Neural cell (in vitro differentiated cells): Measurements from ENCODE around the gene CUX1. TPM values are rescaled to one million over a fixed set of nuclear protein-coding genes. Genes with fewer than 3 reads are reported as not detected.

Experiments used
- H2AFZ ChIP-seq: fragments of 200-600, 300-800 bp; sonication (generic), shearing (Covaris generic); 2 replicates; pipeline ENCODE4 v1.6.0; 2014; ENCODE audit warnings: low read depth, mild to moderate bottlenecking, antibody characterized with exemption, low read length, moderate library complexity
- H3F3A ChIP-seq: fragments of 200-600 bp; shearing (Covaris generic); 2 replicates; pipeline ENCODE4 v1.6.1; 2016; ENCODE audit warnings: mild to moderate bottlenecking, moderate library complexity, mixed read lengths, antibody characterized with exemption, low read length; ENCODE audit not compliant: insufficient read depth, poor library complexity, severe bottlenecking
- H3K27ac ChIP-seq: fragments of 200-600, 300-800 bp; sonication (generic), shearing (Covaris generic); 2 replicates; pipeline ENCODE4 v1.5.1; 2014; ENCODE audit warnings: mild to moderate bottlenecking, low read length, moderate library complexity
- H3K27me3 ChIP-seq: fragments of 300-800, 200-600 bp; sonication (generic), shearing (Covaris generic); 2 replicates; pipeline ENCODE4 v1.6.0; 2014; ENCODE audit warnings: mild to moderate bottlenecking, low read depth, low read length, moderate library complexity; ENCODE audit not compliant: insufficient read depth
- H3K36me3 ChIP-seq: fragments of 300-800, 200-600 bp; sonication (generic), shearing (Covaris generic); 2 replicates; pipeline ENCODE4 v1.5.1; 2014; ENCODE audit warnings: mild to moderate bottlenecking, antibody characterized with exemption, low read length, moderate library complexity; ENCODE audit not compliant: insufficient read depth
- H3K4me2 ChIP-seq: fragments of 300-800, 200-600 bp; sonication (generic), shearing (Covaris generic); 2 replicates; pipeline ENCODE4 v1.6.0; 2014; ENCODE audit warnings: mild to moderate bottlenecking, low read length
- H3K4me3 ChIP-seq: fragments of 300-800, 200-600 bp; sonication (generic), shearing (Covaris generic); 2 replicates; pipeline ENCODE4 v1.5.1; 2014; ENCODE audit warnings: mild to moderate bottlenecking, low read length, moderate library complexity
- H3K79me2 ChIP-seq: fragments of 200-600 bp; shearing (Covaris generic); replicated peaks from 2 replicates; pipeline ENCODE4 v1.6.0; 2014; ENCODE audit warnings: mild to moderate bottlenecking, low read length, moderate library complexity; ENCODE audit not compliant: insufficient read depth
- H3K9ac ChIP-seq: fragments of 300-800, 200-600 bp; sonication (generic), shearing (Covaris generic); 2 replicates; pipeline ENCODE4 v1.6.1; 2016; ENCODE audit warnings: mild to moderate bottlenecking, low read length, mixed read lengths
- H3K9me2 ChIP-seq: fragments of 200-600 bp; shearing (Covaris generic); 2 replicates; pipeline ENCODE4 v1.6.1; 2016; ENCODE audit warnings: mild to moderate bottlenecking, low read length, mixed read lengths; ENCODE audit not compliant: insufficient read depth
- H3K9me3 ChIP-seq: fragments of 200-600, 300-800 bp; sonication (generic), shearing (Covaris generic); 2 replicates; pipeline ENCODE4 v1.6.1; 2016; ENCODE audit warnings: mild to moderate bottlenecking, mixed run types, low read length, moderate library complexity, mixed read lengths
- H4K20me1 ChIP-seq: fragments of 200-600 bp; shearing (Covaris generic); 2 replicates; pipeline ENCODE4 v1.6.1; 2016; ENCODE audit warnings: mild to moderate bottlenecking, mixed run types; ENCODE audit not compliant: insufficient read depth
- EP300 ChIP-seq: fragments of 450-650 bp; conservative IDR thresholded peaks from 2 replicates; pipeline ENCODE4 v1.6.1; 2014; ENCODE audit warnings: antibody characterized with exemption, mild to moderate bottlenecking, moderate library complexity; ENCODE audit not compliant: poor library complexity, severe bottlenecking
- EZH2 ChIP-seq: fragments of 200-600, 300-800 bp; shearing (Covaris generic), sonication (generic); IDR thresholded peaks from 2 replicates; pipeline ENCODE4 v1.6.1; 2014; ENCODE audit warnings: antibody characterized with exemption, low read length, borderline replicate concordance, mild to moderate bottlenecking; ENCODE audit not compliant: insufficient read depth, poor library complexity, severe bottlenecking
- MXI1 ChIP-seq: fragments of 450-650 bp; conservative IDR thresholded peaks from 2 replicates; pipeline ENCODE4 v1.6.1; 2014; ENCODE audit warnings: antibody characterized with exemption, mild to moderate bottlenecking; ENCODE audit not compliant: poor library complexity, severe bottlenecking
- POLR2AphosphoS5 ChIP-seq: IDR thresholded peaks from 2 replicates; pipeline ENCODE4 v1.6.1; 2012
- RAD21 ChIP-seq: fragments of 450-650 bp; conservative IDR thresholded peaks from 2 replicates; pipeline ENCODE4 v1.6.1; 2014; ENCODE audit warnings: antibody characterized with exemption, mild to moderate bottlenecking, moderate library complexity
- SMC3 ChIP-seq: fragments of 450-650 bp; conservative IDR thresholded peaks from 2 replicates; pipeline ENCODE4 v1.6.1; 2014; ENCODE audit warnings: antibody characterized with exemption, mild to moderate bottlenecking, moderate library complexity; ENCODE audit not compliant: poor library complexity
- TAF1 ChIP-seq: IDR thresholded peaks from 2 replicates; pipeline ENCODE4 v1.6.1; 2012; ENCODE audit warnings: low read depth
- polyA plus RNA-seq: library from polyadenylated mRNA; depleted of rRNA; stranded (reverse); fragments of >200 nt; gene quantifications from 2 replicates; pipeline ENCODE4 v1.2.3, GENCODE V29; 2014
- TF ChIP-seq, protein P1 (sequence below): IDR thresholded peaks from 2 replicates; pipeline ENCODE4 v1.6.1; 2012; ENCODE audit warnings: borderline replicate concordance
- TF ChIP-seq, protein P2 (sequence below): fragments of 450-650 bp; IDR thresholded peaks from 2 replicates; pipeline ENCODE4 v1.5.1; 2014; ENCODE audit warnings: antibody characterized with exemption, mild to moderate bottlenecking, moderate library complexity; ENCODE audit not compliant: poor library complexity, severe bottlenecking

CUX1 gene
- polyA plus RNA-seq, 1 donor from 2014 or later, result 26.6 TPM

DNA sequence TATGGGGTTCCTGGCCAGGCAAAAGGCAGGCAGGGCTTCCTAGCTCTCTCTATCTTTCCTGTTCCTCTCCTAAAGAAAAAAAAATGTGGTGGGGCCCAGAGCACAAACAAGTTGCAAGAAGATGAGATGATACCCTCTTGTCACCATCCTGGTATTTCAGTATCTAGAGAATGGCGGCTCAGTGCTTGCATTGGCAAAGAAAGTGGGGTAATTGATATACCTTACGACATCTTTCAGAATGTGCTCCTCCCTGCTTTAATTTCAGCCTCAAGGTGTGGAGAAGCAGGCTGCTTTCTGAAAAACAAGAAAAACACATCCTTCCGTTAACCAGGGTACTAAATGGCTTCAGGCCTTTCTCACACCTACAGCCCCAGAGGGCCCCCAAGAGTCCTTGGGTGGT is 34.5 kb upstream of the CUX1 start:
- Histone ChIP-seq H4K20me1 (no peaks in the 10 kb centered on the region), H3K4me2 (no peak overlapping the region), H3F3A (no peaks in the 10 kb centered on the region), H3K27me3 (no peaks in the 10 kb centered on the region), H3K9me2 (no peaks in the 10 kb centered on the region), H3K36me3 (no peaks in the 10 kb centered on the region), H3K9ac (no peak overlapping the region), H3K4me3 (no peak overlapping the region), H3K9me3 (no peaks in the 10 kb centered on the region), H3K79me2 (no peaks in the 10 kb centered on the region), H3K27ac (no peak overlapping the region), H2AFZ (no peak overlapping the region)
- TF ChIP-seq SMC3 (no peak), POLR2AphosphoS5 (no peak), RAD21 (no peak), TAF1 (no peak), EP300 (no peak), MXI1 (no peak), EZH2 (no peak)
- TF ChIP-seq, protein P1, sequence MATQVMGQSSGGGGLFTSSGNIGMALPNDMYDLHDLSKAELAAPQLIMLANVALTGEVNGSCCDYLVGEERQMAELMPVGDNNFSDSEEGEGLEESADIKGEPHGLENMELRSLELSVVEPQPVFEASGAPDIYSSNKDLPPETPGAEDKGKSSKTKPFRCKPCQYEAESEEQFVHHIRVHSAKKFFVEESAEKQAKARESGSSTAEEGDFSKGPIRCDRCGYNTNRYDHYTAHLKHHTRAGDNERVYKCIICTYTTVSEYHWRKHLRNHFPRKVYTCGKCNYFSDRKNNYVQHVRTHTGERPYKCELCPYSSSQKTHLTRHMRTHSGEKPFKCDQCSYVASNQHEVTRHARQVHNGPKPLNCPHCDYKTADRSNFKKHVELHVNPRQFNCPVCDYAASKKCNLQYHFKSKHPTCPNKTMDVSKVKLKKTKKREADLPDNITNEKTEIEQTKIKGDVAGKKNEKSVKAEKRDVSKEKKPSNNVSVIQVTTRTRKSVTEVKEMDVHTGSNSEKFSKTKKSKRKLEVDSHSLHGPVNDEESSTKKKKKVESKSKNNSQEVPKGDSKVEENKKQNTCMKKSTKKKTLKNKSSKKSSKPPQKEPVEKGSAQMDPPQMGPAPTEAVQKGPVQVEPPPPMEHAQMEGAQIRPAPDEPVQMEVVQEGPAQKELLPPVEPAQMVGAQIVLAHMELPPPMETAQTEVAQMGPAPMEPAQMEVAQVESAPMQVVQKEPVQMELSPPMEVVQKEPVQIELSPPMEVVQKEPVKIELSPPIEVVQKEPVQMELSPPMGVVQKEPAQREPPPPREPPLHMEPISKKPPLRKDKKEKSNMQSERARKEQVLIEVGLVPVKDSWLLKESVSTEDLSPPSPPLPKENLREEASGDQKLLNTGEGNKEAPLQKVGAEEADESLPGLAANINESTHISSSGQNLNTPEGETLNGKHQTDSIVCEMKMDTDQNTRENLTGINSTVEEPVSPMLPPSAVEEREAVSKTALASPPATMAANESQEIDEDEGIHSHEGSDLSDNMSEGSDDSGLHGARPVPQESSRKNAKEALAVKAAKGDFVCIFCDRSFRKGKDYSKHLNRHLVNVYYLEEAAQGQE, result no peak
- TF ChIP-seq, protein P2, sequence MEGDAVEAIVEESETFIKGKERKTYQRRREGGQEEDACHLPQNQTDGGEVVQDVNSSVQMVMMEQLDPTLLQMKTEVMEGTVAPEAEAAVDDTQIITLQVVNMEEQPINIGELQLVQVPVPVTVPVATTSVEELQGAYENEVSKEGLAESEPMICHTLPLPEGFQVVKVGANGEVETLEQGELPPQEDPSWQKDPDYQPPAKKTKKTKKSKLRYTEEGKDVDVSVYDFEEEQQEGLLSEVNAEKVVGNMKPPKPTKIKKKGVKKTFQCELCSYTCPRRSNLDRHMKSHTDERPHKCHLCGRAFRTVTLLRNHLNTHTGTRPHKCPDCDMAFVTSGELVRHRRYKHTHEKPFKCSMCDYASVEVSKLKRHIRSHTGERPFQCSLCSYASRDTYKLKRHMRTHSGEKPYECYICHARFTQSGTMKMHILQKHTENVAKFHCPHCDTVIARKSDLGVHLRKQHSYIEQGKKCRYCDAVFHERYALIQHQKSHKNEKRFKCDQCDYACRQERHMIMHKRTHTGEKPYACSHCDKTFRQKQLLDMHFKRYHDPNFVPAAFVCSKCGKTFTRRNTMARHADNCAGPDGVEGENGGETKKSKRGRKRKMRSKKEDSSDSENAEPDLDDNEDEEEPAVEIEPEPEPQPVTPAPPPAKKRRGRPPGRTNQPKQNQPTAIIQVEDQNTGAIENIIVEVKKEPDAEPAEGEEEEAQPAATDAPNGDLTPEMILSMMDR, result no peak

DNA sequence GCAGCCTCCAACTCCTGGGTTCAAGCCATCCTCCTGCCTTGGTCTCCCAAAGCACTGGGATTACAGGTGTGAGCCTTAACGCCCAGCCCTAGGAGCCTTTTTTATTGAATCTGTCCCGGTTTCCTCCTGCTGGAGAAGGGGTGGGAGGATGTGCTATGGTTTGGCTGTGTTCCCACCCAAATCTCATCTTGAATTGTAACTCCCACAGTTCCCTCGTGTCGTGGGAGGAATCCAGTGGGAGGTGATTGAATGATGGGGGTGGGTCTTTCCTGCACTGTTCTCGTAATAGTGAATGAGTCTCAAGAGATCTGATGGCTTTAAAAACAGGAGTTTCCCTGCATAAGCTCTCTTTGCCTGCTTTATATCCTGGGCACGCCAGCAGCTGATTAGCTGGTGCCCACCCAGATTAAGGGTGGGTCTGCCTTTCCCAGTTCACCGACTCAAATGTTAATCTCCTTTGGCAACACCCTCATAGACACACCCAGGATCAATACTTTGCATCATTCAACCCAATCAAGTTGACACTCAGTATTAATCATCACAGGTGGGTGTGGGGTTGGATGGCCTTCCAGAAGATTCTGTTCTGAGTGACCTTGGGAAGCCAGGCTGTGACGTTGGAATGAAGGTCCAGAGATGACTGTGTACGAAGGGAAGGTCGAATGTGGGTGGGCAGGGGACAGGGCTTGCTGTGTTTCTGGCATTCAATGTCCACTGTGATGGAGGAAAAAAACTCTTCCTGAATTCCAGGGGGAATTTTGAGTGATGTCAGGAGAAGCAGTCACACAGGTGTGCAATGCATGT is 33.8 kb upstream of the CUX1 start:
- TF ChIP-seq EP300 (no peak), RAD21 (no peak), POLR2AphosphoS5 (no peak), SMC3 (no peak)
- TF ChIP-seq, protein P2, result no peak
- TF ChIP-seq, protein P1, result no peak
- no peak overlapping the region for H3K9ac ChIP-seq
- no peaks in the 10 kb centered on the region for H3K36me3 ChIP-seq
- H4K20me1 ChIP-seq, result no peaks in the 10 kb centered on the region
- H3K27me3 ChIP-seq, result no peaks in the 10 kb centered on the region
- no peaks in the 10 kb centered on the region for H3K9me2 ChIP-seq
- H3K9me3 ChIP-seq, result no peaks in the 10 kb centered on the region
- H3F3A ChIP-seq, result no peaks in the 10 kb centered on the region
- H2AFZ ChIP-seq, result no peak overlapping the region
- no peak overlapping the region for H3K4me2 ChIP-seq
- H3K27ac ChIP-seq, result no peak overlapping the region
- H3K4me3 ChIP-seq, result no peak overlapping the region
- H3K79me2 ChIP-seq, result no peaks in the 10 kb centered on the region
